NCI-H1694 treated with DMSO at 0.1 percent for 48 hours (cell line): ENCODE measurements around the gene KMT2B.

Experiments used
- DNase-seq: peaks from one replicate; lab custom pipeline; 2025; lab: John Stamatoyannopoulos, UW

The KMT2B gene

DNA sequence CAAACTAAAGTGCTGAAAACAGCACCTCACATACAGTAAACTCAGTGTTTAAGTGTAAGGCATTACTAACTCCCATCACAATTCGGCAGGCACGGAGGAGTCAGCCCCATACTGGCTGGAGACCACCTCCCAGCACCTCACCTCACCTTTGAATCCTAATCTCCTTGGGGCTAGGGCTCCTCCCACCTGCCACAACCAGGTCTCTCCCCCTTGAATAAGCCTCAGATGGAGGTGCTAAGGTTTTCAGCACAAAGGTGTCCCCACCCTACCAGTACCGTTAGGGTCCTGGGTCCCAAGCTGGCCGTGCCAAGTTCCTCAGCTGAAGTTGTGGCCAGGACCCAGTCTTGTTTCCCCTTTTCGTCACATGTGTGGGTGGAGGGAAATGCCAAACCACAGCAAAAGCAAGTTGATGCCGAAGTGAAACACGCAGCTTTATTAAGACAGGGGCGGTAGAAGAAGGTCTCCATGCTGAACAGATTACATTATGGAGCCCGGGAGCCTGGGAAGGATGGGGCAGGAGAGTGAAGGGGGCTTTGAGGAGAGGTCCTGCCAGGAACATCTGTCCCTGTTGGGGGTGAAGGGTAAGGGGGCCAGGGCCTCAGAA, 24.4 kb downstream of the KMT2B start, which contains the start of gene IGFLR1:
IGFLR1 (minus strand) TSS at position 332 of the 604 bp plus-strand sequence. CDS start 1,272 bp downstream, outside the sequence.
- no peak for DNase-seq

- no peak for DNase-seq
Measured at GRCh38 chr19:35743640-35744429, 26.0 kb downstream of the KMT2B start.

GRCh38 chr19:35744430-35745327, 26.9 kb downstream of the KMT2B start:
- DNase-seq, result peak; percentile 92

GRCh38 chr19:35745328-35746086, 27.7 kb downstream of the KMT2B start, which contains the start of the genes PSENEN and U2AF1L4:
PSENEN (plus strand) TSS chr19:35745651; CDS start chr19:35745931, 280 bp downstream.
U2AF1L4 (minus strand) TSS chr19:35745418; CDS start chr19:35745391, 27 bp downstream.
- peak; percentile 99 for DNase-seq

GRCh38 chr19:35746087-35746462, 28.3 kb downstream of the KMT2B start:
- DNase-seq, result no peak

GRCh38 chr19:35746531-35746930, 28.7 kb downstream of the KMT2B start:
- no peak for DNase-seq

- peak; percentile 99 for DNase-seq
Measured at GRCh38 chr19:35748106-35749020, 30.6 kb downstream of the KMT2B start, which contains the start of gene LIN37. LIN37 (plus strand) TSS chr19:35748576; CDS start chr19:35748725, 149 bp downstream.

- DNase-seq, result no peak
Measured at GRCh38 chr19:35750167-35750566, 32.4 kb downstream of the KMT2B start.

DNA sequence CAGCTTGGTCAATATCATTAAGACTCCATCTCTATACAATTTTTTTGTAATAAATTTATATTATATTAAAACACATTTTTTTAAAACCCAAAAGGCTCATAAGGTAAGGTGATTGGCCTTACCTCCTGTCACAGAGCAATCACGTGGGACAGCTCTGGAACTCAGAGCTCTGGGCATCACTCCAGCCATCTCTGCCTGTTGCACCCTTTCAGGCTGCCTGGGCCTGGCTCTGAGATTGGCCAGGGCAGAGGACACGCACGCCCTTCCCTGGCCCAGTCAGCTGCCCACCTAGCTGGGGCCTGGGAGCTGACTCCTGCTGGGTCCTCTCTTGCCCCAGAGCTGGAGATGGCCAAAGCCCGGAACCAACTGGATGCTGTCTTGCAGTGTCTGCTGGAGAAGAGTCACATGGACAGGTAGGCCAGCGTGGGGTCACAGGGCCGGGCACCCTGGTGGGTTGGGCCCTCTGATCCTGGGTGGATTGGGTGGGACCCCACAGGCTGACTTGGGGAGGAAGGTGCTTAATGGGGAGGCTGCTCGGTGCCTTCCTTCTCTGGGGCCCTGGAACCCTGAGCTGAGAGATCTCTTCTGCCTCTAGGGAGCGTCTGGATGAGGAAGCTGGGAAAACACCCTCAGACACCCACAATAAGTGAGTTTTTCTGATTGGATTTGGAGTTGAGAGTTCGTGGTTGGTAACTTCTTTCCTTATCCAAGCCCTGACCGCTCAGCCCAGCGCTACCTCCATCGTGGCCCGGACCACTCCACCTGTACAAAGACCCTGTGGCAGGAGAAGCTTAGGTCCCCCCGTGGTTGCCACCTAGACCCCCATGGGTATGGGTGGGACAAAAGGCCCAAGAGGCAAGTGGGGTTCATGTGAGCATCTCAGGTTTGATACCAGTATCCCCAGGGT, 34.3 kb downstream of the KMT2B start:
- DNase-seq, result no peak

DNA sequence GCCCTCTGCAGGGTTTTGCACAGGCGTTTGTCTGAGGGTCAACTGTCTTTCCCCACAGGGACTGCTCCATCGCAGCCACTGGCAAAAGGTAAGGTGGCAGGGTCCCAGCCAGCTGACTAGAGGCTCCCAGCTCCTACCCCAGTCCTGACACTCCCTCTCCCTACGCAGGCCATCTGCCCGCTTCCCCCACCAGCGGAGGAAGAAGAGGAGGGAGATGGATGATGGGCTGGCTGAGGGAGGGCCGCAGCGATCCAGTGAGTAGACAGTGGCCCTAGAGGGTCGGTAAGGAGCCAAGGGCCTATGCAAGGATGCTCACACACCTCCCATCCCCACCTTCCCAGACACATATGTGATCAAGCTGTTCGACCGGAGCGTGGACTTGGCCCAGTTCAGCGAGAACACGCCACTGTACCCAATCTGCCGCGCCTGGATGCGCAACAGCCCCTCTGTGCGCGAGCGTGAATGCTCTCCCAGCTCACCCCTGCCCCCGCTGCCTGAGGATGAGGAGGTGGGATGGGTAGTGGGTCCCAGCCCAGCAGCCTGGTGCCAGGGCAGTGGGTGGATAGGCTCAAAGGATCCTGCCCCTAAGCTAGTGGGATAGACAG, 35.0 kb downstream of the KMT2B start:
- DNase-seq, result no peak

DNA sequence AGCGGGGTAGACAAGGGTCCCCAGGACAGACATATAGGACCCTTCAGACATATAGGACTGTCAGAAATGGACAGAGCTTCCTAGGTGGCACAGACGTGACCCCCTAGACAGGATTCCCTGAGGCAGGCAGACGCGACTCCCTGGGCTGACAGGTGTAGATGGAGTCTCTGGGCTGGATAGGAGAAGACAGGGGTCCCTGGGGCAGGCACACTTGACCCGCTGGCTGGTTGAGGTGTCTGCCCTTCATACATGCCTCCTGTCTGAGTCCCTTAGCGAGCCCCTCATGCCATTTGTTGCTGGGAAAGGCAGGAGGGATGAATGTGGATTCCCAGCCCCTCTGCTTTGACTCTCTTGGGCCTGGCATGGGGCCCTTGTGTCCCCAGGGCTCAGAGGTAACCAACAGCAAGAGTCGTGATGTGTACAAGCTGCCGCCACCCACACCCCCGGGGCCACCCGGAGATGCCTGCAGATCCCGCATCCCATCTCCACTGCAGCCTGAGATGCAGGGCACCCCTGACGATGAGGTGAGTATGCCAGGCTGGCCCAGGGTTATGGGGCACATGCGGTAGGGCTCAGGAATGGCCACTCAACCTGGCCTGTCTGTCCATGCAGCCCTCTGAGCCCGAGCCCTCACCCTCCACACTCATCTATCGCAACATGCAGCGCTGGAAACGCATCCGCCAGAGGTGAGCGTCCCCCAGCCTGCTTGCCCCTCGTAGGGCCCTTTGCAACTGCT, 36.0 kb downstream of the KMT2B start:
- DNase-seq, result no peak

DNA sequence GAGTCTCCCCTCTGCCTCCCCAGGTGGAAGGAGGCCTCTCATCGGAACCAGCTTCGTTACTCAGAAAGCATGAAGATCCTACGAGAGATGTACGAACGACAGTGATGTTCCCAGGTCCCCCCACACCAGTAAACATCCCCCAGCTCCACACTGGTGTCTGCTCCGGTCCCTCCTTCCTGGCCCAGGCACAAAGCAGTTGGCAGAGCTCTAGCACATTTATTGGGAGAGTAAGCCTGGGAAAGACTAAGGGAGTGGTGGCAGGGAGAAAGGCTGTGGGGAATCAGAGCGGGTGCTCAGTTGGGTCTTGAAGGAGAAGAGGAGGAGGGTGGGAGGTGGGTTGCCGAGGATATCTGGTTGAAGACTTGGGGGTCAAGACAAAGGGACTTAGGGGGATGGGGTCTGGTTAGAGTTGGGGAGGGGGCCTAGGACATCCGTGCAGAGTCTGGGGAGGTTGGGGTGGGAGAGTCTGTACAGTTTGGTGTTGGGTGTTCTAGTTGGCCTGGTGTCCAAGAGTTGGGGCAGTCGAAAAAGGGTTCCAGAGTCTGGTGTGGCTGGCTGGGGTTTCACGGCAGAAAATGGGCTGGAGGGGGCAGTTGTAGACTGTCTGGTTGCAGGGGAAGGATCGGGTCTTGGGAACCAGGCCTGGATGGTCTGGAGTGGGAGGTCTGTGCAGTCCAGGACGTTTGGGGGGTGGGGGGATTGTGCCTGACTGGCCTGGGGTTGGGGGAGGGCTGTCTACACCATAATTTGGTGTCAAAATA, 36.7 kb downstream of the KMT2B start:
- DNase-seq, result no peak

GRCh38 chr19:35755131-35755549, 37.3 kb downstream of the KMT2B start:
- no peak for DNase-seq

GRCh38 chr19:35755550-35756376, 38.0 kb downstream of the KMT2B start:
- no peak for DNase-seq

GRCh38 chr19:35756377-35757230, 38.8 kb downstream of the KMT2B start, which contains the start of gene HSPB6:
HSPB6 (minus strand) TSS chr19:35757029; CDS start chr19:35757008, 21 bp downstream.
- no peak for DNase-seq
